HG03571 (cell line): Measurements from ENCODE around the gene NFKBIE.

Source experiments
- ATAC-seq: cut with Tn5 transposase; IDR thresholded peaks from one replicate; pipeline ENCODE4 v1.9.1; 2021; ENCODE audit not compliant: unreplicated experiment

NFKBIE gene

DNA sequence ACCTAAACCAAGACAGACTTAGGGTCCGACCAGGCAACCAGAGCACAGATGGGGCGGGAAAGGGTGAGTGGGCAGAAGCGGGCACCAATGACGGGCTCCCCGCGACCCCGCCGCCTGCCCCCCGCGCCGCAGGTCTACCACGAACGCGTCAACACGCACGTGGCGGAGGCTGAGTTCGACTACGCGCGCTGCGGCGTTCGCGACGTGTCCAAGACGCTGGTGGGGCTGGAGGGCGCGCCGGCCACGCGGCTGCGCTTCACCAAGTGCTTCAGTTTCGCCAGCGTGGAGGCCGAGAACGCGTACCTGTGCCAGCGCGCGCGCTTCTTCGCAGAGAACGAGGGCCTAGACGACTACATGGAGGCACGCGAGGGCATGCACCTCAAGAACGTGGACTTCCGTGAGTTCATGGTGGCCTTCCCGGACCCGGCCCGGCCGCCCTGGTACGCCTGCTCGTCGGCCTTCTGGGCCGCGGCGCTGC, 10.0 kb upstream of the NFKBIE start:
- no peak for ATAC-seq

DNA sequence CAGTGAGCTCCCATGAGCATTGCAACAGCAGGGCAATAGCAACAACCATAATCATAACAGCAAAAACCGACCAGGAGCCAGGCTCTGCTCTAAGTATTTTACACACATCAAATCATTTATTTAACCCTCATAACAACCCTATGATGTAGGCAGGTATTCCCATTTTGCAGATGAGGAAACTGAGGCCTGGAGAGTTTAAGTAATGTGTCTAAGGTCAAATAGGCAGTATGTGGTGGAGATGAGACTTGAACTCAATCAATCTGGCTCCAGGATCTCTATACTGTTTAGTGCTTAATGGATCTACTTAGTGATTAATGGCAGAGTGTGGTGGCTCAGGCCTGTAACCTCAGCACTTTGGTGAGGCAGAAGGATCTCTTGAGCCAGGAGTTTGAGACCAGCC, 8.3 kb upstream of the NFKBIE start:
- ATAC-seq, result no peak

DNA sequence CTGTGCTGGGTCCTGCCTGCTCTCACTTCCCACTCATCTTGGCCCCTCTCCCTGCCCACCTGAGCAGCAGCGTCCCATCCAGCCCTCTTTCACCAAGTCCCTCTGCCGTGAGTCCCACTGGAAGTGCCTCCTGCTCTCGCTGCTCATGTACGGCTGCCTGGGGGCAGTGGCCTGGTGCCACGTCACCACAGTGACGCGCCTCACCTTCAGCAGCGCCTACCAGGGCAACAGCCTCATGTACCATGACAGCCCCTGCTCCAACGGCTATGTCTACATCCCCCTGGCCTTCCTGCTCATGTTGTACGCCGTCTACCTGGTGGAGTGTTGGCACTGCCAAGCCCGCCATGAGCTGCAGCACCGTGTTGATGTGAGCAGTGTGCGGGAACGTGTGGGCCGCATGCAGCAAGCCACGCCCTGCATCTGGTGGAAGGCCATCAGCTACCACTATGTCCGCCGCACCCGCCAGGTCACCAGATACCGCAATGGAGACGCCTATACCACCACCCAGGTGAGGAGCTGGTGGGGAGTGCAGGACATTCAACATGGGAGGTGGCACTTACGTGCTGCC, 7.7 kb upstream of the NFKBIE start:
- no peak for ATAC-seq

- ATAC-seq, result no peak
Observed at GRCh38 chr6:44272529-44272928, 7.2 kb upstream of the NFKBIE start.

GRCh38 chr6:44271914-44272313, 6.6 kb upstream of the NFKBIE start:
- ATAC-seq, result no peak

GRCh38 chr6:44271406-44271723, 6.0 kb upstream of the NFKBIE start:
- ATAC-seq, result no peak

- no peak for ATAC-seq
Observed at GRCh38 chr6:44270526-44271405, 5.4 kb upstream of the NFKBIE start.

GRCh38 chr6:44269921-44270525, 4.7 kb upstream of the NFKBIE start, which contains the start of gene TMEM151B:
TMEM151B (plus strand) TSS chr6:44270450; CDS start chr6:44270743, 293 bp downstream.
- ATAC-seq, result no peak

GRCh38 chr6:44269178-44269920, 4.0 kb upstream of the NFKBIE start:
- no peak for ATAC-seq

- ATAC-seq, result no peak
Observed at GRCh38 chr6:44268095-44268628, 2.8 kb upstream of the NFKBIE start.

GRCh38 chr6:44267252-44267651, 1.9 kb upstream of the NFKBIE start:
- no peak for ATAC-seq

DNA sequence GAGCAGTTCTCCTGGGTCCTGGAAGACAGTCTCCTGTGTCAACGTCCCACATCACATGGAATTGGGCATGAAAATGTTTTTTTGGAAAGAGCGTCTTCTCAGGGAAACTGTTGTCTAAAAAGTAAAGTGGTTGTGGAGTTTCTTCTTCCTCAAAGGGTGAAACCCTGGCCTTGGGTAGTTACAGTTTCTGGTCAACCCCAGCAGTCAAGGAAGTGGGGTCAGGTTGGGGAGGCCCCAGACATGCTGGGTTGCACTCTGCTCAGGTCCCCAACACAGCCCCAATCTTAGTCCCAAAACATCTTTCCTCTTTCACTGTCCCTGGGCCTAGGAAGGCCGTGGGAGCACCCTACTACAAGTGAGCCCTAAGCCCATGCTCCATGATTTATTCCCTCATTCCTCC, 996 bp upstream of the NFKBIE start:
- peak; percentile 27 for ATAC-seq

- no peak for ATAC-seq
Observed at GRCh38 chr6:44265722-44266233, 427 bp upstream of the NFKBIE start.

DNA sequence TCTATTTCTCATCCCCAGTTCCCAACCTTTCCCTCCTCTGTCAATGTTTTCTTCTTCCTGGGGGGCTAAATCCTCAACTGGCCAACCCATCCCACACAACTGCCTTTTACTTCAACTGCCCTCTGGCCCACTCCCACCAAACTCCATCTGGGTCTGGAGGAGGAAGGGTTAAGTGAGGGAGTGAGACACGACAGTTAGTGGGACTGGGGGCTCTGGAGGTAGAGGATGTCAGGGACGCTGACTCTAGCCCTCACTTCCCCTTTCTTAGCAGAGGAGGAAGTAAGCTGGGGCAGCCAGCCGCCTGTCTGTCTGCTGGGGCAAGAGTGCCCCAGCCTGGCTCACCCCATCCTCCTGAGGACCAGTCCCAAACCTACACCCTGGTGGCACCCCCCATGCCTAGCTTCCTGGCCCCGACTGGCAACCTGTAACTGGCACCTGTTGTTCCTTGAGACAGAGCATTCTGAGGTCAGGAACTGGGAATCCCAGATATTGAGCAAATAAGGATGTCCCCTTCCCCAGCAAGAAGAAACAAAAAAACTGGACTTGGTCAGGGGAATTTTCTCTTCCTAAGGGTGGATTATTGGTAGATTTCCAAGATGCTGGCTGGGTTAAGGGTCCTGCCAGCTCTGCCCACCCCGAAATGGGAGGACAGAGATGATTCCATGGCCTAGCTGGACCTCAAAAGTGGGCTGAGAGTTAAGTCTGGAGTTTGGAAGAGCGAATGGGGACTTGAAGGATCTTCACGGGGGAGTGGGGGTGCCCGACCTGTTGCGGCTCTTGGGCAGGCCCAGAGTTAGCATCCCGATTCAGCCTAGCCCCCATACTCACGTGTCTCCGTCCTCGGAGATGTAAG, 971 bp downstream of the NFKBIE start:
- ATAC-seq, result peak; percentile 29

DNA sequence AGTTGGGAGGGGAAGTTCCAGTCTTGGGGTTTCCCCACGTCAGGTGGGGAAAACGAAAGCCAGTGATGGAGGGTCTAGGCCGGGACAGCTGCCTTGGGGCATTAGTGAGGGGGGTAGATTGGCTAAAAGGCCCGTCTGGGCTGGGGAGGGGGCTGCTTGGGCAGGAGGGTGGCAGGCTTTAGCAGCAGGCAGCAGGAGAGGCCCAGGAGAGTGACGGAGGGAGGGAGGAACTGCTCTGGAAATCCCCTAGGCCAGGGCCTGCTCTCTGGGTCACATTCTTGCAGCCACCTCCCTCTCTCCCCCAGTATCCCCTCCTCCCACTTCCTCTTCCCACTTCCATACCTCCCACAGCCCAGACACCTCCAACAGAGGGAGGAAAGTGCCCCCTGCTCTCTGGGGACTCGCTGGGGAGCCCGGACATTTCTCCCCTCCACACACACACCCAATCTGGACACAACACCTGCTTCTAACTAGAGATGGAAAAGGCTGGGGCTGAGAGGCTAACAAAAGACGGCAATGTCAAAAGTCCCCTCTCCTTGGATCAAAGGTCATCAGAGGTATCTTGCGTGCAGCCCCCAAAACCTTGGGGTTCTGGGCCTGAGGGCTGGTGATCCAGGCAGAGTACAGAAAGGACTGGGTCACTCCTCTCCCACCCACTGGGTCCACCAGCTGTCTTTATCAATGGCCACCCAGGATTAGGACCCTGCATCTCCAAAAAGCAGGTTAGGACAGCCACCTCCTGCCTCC, 1.8 kb downstream of the NFKBIE start:
- ATAC-seq, result no peak

GRCh38 chr6:44262467-44263353, 2.6 kb downstream of the NFKBIE start:
- no peak for ATAC-seq

DNA sequence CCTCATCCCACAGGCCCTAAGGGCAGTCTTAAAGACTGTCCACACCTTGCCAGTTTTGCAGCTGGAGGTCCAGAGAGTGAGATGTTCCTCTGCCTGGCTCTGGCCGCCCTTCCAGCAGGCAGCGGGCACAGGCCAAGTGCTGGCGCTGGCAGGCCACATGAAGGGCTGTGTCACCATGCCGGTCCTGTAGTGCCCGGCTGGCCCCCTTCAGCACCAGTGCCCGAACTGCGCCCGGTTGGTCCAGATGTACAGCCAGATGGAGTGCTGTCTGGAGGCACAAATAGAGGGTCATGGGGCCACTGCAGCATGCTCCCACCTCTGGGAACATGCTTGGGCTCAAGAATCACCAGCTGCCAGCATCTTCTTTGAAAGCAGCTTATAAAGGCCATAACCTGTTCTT, 3.8 kb downstream of the NFKBIE start:
- ATAC-seq, result no peak
